CD4-positive, alpha-beta T cell (primary cell): ENCODE data around the gene STRBP. TPM values are rescaled to one million over a fixed set of nuclear protein-coding genes. Genes with fewer than 3 reads are reported as not detected.

Experiments
- ATAC-seq: fragments of 200-7000 bp; cut with Tn5 transposase; one replicate; pipeline ENCODE4 v1.10.0; 2022; ENCODE audit warnings: mild to moderate bottlenecking; ENCODE audit not compliant: poor library complexity
- CTCF ChIA-PET: fragments of 350-600 bp; sonication (Branson Sonifier 250); formaldehyde crosslinking; loops from one replicate; lab custom pipeline; 2021; ENCODE audit warnings: antibody characterized with exemption, inconsistent platforms; lab: Charles Lee
- POLR2A ChIA-PET: fragments of 350-600 bp; sonication (Branson Sonifier 250); formaldehyde crosslinking; loops from one replicate; lab custom pipeline; 2021; ENCODE audit warnings: antibody characterized with exemption, inconsistent platforms; lab: Charles Lee
- DNase-seq, 14 experiments: peaks; one replicate each; pipeline ENCODE4 v3.0.0-alpha.2; 2013 to 2020; ENCODE audit warnings: mixed read lengths in 2 of 14
- H3K27ac ChIP-seq, 2 donors: one replicate each; pipeline versions ENCODE4 v1.5.1 to v1.7.0; 2013; ENCODE audit warnings: low read length in 2 of 2, low read depth in 1 of 2, mild to moderate bottlenecking in 1 of 2
- H3K27me3 ChIP-seq, 2 experiments: 1 replicate in 1 of 2; 2 replicates in 1 of 2; pipeline versions ENCODE4 v1.6.1 to v1.7.0; 2013; ENCODE audit warnings: low read length in 2 of 2, control low read depth in 1 of 2, mild to moderate bottlenecking in 1 of 2, moderate library complexity in 1 of 2; ENCODE audit not compliant: insufficient read depth in 2 of 2, control insufficient read depth in 1 of 2
- H3K36me3 ChIP-seq: one replicate; pipeline ENCODE4 v1.6.1; 2013; ENCODE audit warnings: low read length, control low read depth; ENCODE audit not compliant: insufficient read depth
- H3K4me1 ChIP-seq: one replicate; pipeline ENCODE4 v1.6.1; 2013; ENCODE audit warnings: low read length, control low read depth; ENCODE audit not compliant: insufficient read depth
- H3K4me3 ChIP-seq: one replicate; pipeline ENCODE4 v1.5.1; 2013; ENCODE audit warnings: mild to moderate bottlenecking, low read length, moderate library complexity
- H3K9me3 ChIP-seq, 2 experiments: 1 replicate in 1 of 2; 2 replicates in 1 of 2; pipeline versions ENCODE4 v1.6.1 to v1.7.0; 2013; ENCODE audit warnings: low read length in 2 of 2, mild to moderate bottlenecking in 2 of 2, control low read depth in 1 of 2, moderate library complexity in 1 of 2; ENCODE audit not compliant: control insufficient read depth in 1 of 2, insufficient read depth in 1 of 2
- H3K27ac Mint-ChIP-seq: one replicate; pipeline ENCODE4 v1.8.0; 2020; ENCODE audit warnings: mixed read lengths
- H3K27me3 Mint-ChIP-seq: one replicate; pipeline ENCODE4 v1.8.0; 2021; ENCODE audit warnings: mixed read lengths
- H3K36me3 Mint-ChIP-seq: one replicate; pipeline ENCODE4 v1.8.0; 2021; ENCODE audit warnings: low read depth, mixed read lengths
- H3K4me1 Mint-ChIP-seq: one replicate; pipeline ENCODE4 v1.8.0; 2021; ENCODE audit warnings: low read depth, mixed read lengths
- H3K4me3 Mint-ChIP-seq: one replicate; pipeline ENCODE4 v1.8.0; 2020; ENCODE audit warnings: mild to moderate bottlenecking, mixed read lengths
- H3K9me3 Mint-ChIP-seq: one replicate; pipeline ENCODE4 v1.8.0; 2020; ENCODE audit warnings: mixed read lengths
- intact Hi-C, 2 experiments: fragments of 100-400 bp; cut with DNase I in 1 of 2; cut with micrococcal nuclease in 1 of 2; formaldehyde crosslinking; loops; one replicate each; pipeline versions ENCODE4 v1.15.1 to v1.9.0; 2023 to 2025; cut with DNase I, micrococcal nuclease
- polyA plus RNA-seq, 2 donors: library from polyadenylated mRNA; unstranded; fragments of 120-200 nt; gene quantifications; one replicate each; pipeline ENCODE4 v1.2.1, GENCODE V29; 2013
- total RNA-seq, 174 experiments: library from RNA in 2 of 174; stranded (reverse) in 2 of 174; gene quantifications; one replicate each; pipeline ENCODE4 v1.2.3 and lab custom pipeline; 2021 to 2026
- TF ChIP-seq, protein P1 (sequence below): fragments of 200-600 bp; IDR thresholded peaks from one replicate; pipeline ENCODE4 v1.8.0; 2022; ENCODE audit warnings: antibody characterized with exemption, mild to moderate bottlenecking

STRBP gene
- 10 to 100 TPM; 10.9 to 12.0 TPM for total RNA-seq
- polyA plus RNA-seq (2013, experiment 1 of 2) = 18.0 TPM
- 19.3 TPM for polyA plus RNA-seq (2013, experiment 2 of 2)
- 20.6 to 129 (median 41.0) reads per million in 172 experiments for total RNA-seq (lab: John Stamatoyannopoulos, UW)

GRCh38 chr9:123268465-123269259 lies at the start of gene STRBP:
Gene STRBP, minus strand, starts transcription at chr9:123268586. Its CDS starts 84,452 bp downstream, at chr9:123184134.
- H3K9me3 ChIP-seq = no peaks in the 10 kb centered on the region
- POLR2A ChIA-PET = interaction anchor here (0.6 to 1.8 kb wide), 7 partner anchors 22 to 81 kb away, joined by 3 to 12 read pairs (median 5); no protein-coding TSS in a partner anchor
- ATAC-seq = peak; percentile 88
- H3K4me1 ChIP-seq = peaks cover 30% of the 10 kb centered on the region
- H3K27me3 ChIP-seq = no peaks in the 10 kb centered on the region
- Mint-ChIP-seq H3K9me3 (no peaks in the 10 kb centered on the region), H3K27me3 (no peaks in the 10 kb centered on the region), H3K36me3 (no peaks in the 10 kb centered on the region), H3K4me1 (peaks cover 35% of the 10 kb centered on the region), H3K27ac (peak within 1 kb of the TSS; percentile 73), H3K4me3 (peak within 1 kb of the TSS; percentile 89)
- CTCF ChIA-PET = interaction anchor here (0.9 to 1.3 kb wide), 2 partner anchors 15 to 43 kb away, joined by 3 read pairs; no protein-coding TSS in a partner anchor
- H3K36me3 ChIP-seq = no peaks in the 10 kb centered on the region
- TF ChIP-seq, protein P1, sequence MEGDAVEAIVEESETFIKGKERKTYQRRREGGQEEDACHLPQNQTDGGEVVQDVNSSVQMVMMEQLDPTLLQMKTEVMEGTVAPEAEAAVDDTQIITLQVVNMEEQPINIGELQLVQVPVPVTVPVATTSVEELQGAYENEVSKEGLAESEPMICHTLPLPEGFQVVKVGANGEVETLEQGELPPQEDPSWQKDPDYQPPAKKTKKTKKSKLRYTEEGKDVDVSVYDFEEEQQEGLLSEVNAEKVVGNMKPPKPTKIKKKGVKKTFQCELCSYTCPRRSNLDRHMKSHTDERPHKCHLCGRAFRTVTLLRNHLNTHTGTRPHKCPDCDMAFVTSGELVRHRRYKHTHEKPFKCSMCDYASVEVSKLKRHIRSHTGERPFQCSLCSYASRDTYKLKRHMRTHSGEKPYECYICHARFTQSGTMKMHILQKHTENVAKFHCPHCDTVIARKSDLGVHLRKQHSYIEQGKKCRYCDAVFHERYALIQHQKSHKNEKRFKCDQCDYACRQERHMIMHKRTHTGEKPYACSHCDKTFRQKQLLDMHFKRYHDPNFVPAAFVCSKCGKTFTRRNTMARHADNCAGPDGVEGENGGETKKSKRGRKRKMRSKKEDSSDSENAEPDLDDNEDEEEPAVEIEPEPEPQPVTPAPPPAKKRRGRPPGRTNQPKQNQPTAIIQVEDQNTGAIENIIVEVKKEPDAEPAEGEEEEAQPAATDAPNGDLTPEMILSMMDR = no peak
- intact Hi-C loops = loop anchor here (1.0 to 10.0 kb wide), 8 partner anchors 54 to 1176 kb away; partner anchors contain the start of genes DENND1A (in 1 of the 2), PDCL (in 1 of the 2), PSMB7 (in 1 of the 2) and TTLL11 (in 1 of the 2)
- peak; percentile 85 to 98 (median 94) for DNase-seq
- H3K27ac ChIP-seq = peak within 1 kb of the TSS; percentile 62 to 84
- H3K4me3 ChIP-seq = peak within 1 kb of the TSS; percentile 76

- Mint-ChIP-seq H3K36me3 (no peaks in the 10 kb centered on the region), H3K4me3 (no peak overlapping the region), H3K27ac (no peak overlapping the region), H3K4me1 (peaks cover 6% of the 10 kb centered on the region), H3K9me3 (no peaks in the 10 kb centered on the region), H3K27me3 (no peaks in the 10 kb centered on the region)
- intact Hi-C loops = no loop called here
- H3K9me3 ChIP-seq = no peaks in the 10 kb centered on the region
- peaks cover 6% of the 10 kb centered on the region for H3K4me1 ChIP-seq
- H3K4me3 ChIP-seq = no peak overlapping the region
- no peaks in the 10 kb centered on the region for H3K36me3 ChIP-seq
- peak in 2 of 14 experiments; percentile 44 to 56 for DNase-seq
- no peak for ATAC-seq
- H3K27ac ChIP-seq = no peak overlapping the region
- ChIA-PET POLR2A (interaction anchor here (1.1 kb wide), 1 partner anchor 47 kb away, joined by 3 read pairs; no protein-coding TSS in a partner anchor), CTCF (no interaction called here)
- H3K27me3 ChIP-seq = no peaks in the 10 kb centered on the region
- TF ChIP-seq, protein P1 = no peak
These were observed 47.8 kb upstream of the STRBP start for GRCh38 chr9:123316053-123316718.

DNA sequence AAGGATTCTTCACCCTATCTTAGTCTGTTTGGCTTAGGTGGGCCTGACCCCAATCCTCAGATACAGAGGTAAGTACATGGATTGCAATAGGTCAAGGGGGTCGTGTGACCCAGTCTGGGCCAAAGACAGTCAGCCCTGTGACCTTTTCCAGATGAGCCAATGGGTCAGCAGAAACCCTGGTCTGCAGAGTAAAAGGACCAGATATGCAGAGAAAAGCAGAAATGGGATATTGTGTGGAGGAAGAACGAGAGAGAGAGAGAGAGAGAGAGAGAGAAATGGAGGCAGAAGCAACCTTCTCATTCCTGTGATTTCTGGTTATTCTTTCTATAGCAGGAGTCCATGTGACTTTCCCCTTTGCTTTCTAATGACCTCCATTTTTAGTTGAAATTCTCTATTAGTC lies 47.2 kb upstream of the STRBP start:
- ChIA-PET CTCF (no interaction called here), POLR2A (no interaction called here)
- no peak overlapping the region for H3K4me3 Mint-ChIP-seq
- no peaks in the 10 kb centered on the region for H3K36me3 Mint-ChIP-seq
- H3K27ac Mint-ChIP-seq = no peak overlapping the region
- intact Hi-C loops = no loop called here
- Histone ChIP-seq H3K4me3 (no peak overlapping the region), H3K27me3 (no peaks in the 10 kb centered on the region), H3K9me3 (no peaks in the 10 kb centered on the region), H3K36me3 (no peaks in the 10 kb centered on the region), H3K4me1 (peaks cover under 1% of the 10 kb centered on the region), H3K27ac (no peak overlapping the region)
- ATAC-seq (no peak), DNase-seq (no peak)
- no peaks in the 10 kb centered on the region for H3K27me3 Mint-ChIP-seq
- H3K9me3 Mint-ChIP-seq = no peaks in the 10 kb centered on the region
- TF ChIP-seq, protein P1 = no peak
- H3K4me1 Mint-ChIP-seq = peaks cover 5% of the 10 kb centered on the region
